ENCODE measurements around the gene LASP1NB. TPM values are rescaled to one million over a fixed set of nuclear protein-coding genes. Genes with fewer than 3 reads are reported as not detected.

The LASP1NB gene

GRCh38 chr17:38978180-38978579 lies 52.8 kb downstream of the LASP1NB start:
- no peak for DNase-seq

More at GRCh38 chr17:38978180-38978579, 52.8 kb downstream of the LASP1NB start:
- Histone ChIP-seq H3K4me1 (ENCODE audit: control insufficient read depth in 2 of 3, insufficient read depth in 2 of 3, low read depth in 1 of 3, low read length in 3 of 3) (no peaks in the 10 kb centered on the region), H3K27ac (ENCODE audit: low read depth in 2 of 2, low read length in 2 of 2) (no peak overlapping the region), H3K9me3 (ENCODE audit: control insufficient read depth in 2 of 3, insufficient read depth in 1 of 3, low read length in 3 of 3) (no peaks in the 10 kb centered on the region), H3K4me3 (ENCODE audit: low read length in 3 of 3) (no peak overlapping the region), H3K9ac (ENCODE audit: low read length in 3 of 3) (no peak overlapping the region), H3K36me3 (ENCODE audit: control insufficient read depth in 2 of 3, insufficient read depth in 3 of 3, low read length in 3 of 3) (no peaks in the 10 kb centered on the region), H3K27me3 (ENCODE audit: control insufficient read depth, insufficient read depth, low read length) (no peaks in the 10 kb centered on the region)
- intact Hi-C loops (cut with DNase I) = no loop called here
- no peak for TF ChIP-seq CTCF (IDR thresholded peaks at IDR 0.05; ENCODE audit: borderline replicate concordance, extremely low read depth, insufficient read depth)
- no peak for FAIRE-seq

Small RNAs within 50 kb of the gene (microRNA-seq; reads per million reads assigned to microRNA genes)
- gene MIR6779 = not detected

Other genes with a start within 250 kb of the LASP1NB start
- gene MLLT6, start 220.3 kb upstream of the LASP1NB start, total RNA-seq = 199 TPM
- 34.3 TPM for gene MLLT6, start 220.3 kb upstream of the LASP1NB start, polyA plus RNA-seq (ENCODE audit: insufficient read depth, low read depth, low replicate concordance)
- 37.7 TPM for gene CISD3, start 195.3 kb upstream of the LASP1NB start, total RNA-seq
- 152 TPM for gene CISD3, start 195.3 kb upstream of the LASP1NB start, polyA plus RNA-seq (ENCODE audit: insufficient read depth, low read depth, low replicate concordance)
- gene PCGF2, start 177.3 kb upstream of the LASP1NB start, total RNA-seq = 62.2 TPM
- 111 TPM for gene PCGF2, start 177.3 kb upstream of the LASP1NB start, polyA plus RNA-seq (ENCODE audit: insufficient read depth, low read depth, low replicate concordance)
- gene PSMB3, start 172.9 kb upstream of the LASP1NB start, total RNA-seq = 156 TPM
- 347 TPM for gene PSMB3, start 172.9 kb upstream of the LASP1NB start, polyA plus RNA-seq (ENCODE audit: insufficient read depth, low read depth, low replicate concordance)
- gene PIP4K2B, start 126.1 kb upstream of the LASP1NB start, total RNA-seq = 41.2 TPM
- 15.3 TPM for gene PIP4K2B, start 126.1 kb upstream of the LASP1NB start, polyA plus RNA-seq (ENCODE audit: insufficient read depth, low read depth, low replicate concordance)
- gene CWC25, start 100.3 kb upstream of the LASP1NB start, total RNA-seq = 25.7 TPM
- 12.9 TPM for gene CWC25, start 100.3 kb upstream of the LASP1NB start, polyA plus RNA-seq (ENCODE audit: insufficient read depth, low read depth, low replicate concordance)
- 1,183 TPM for gene RPL23, start 71.9 kb upstream of the LASP1NB start, total RNA-seq
- gene RPL23, start 71.9 kb upstream of the LASP1NB start, polyA plus RNA-seq (ENCODE audit: insufficient read depth, low read depth, low replicate concordance) = 2,399 TPM
- 138 TPM for gene LASP1, start 55.6 kb upstream of the LASP1NB start, total RNA-seq
- 62.5 TPM for gene LASP1, start 55.6 kb upstream of the LASP1NB start, polyA plus RNA-seq (ENCODE audit: insufficient read depth, low read depth, low replicate concordance)
- not detected for gene FBXO47, start 41.8 kb downstream of the LASP1NB start, total RNA-seq
- gene FBXO47, start 41.8 kb downstream of the LASP1NB start, polyA plus RNA-seq (ENCODE audit: insufficient read depth, low read depth, low replicate concordance) = not detected
- 11.1 TPM for gene PLXDC1, start 226.0 kb downstream of the LASP1NB start, total RNA-seq
- 4.5 TPM for gene PLXDC1, start 226.0 kb downstream of the LASP1NB start, polyA plus RNA-seq (ENCODE audit: insufficient read depth, low read depth, low replicate concordance)
- not detected for gene ARL5C, start 240.5 kb downstream of the LASP1NB start, total RNA-seq
- gene ARL5C, start 240.5 kb downstream of the LASP1NB start, polyA plus RNA-seq (ENCODE audit: insufficient read depth, low read depth, low replicate concordance) = not detected